Keratinocyte (primary cell): ENCODE measurements around the gene SDK1.

Experiments
- EZH2 ChIP-seq: IDR thresholded peaks from one replicate; pipeline ENCODE4 v1.6.1; 2012; ENCODE audit warnings: inconsistent platforms, mild to moderate bottlenecking, low read length, moderate library complexity
- TF ChIP-seq, protein P1 (sequence below), 3 experiments: IDR thresholded peaks in 1 of 3; conservative IDR thresholded peaks in 1 of 3; optimal IDR thresholded peaks in 1 of 3; 2 replicates in 2 of 3; 3 replicates in 1 of 3; pipeline versions ENCODE3 to v1.5.1; 2011; ENCODE audit warnings: low read length in 3 of 3, mild to moderate bottlenecking in 3 of 3, moderate library complexity in 2 of 3, control low read depth in 1 of 3, inconsistent platforms in 1 of 3; ENCODE audit not compliant: insufficient read depth in 2 of 3; ENCODE audit errors: extremely low read depth in 1 of 3

DNA sequence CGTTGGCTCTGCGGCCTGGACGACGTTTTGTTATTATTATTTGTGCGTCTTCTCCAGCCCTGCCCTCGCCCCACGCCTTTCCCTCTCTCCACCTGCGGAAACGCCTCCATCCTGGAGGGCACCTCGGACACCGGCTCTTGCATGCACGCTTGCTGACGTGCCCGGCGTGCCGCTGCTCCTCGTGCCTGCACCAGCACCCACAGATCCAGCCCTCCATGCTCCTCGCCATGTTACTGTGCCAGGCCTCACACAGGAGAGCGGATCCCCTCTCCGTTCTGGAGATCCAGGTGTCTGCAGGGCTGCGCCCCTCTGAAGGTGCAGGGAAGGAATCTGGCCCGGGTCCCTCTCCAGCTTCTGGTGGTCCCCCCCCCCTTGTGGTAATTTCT is 1007.1 kb downstream of the SDK1 start:
- TF ChIP-seq, protein P1, sequence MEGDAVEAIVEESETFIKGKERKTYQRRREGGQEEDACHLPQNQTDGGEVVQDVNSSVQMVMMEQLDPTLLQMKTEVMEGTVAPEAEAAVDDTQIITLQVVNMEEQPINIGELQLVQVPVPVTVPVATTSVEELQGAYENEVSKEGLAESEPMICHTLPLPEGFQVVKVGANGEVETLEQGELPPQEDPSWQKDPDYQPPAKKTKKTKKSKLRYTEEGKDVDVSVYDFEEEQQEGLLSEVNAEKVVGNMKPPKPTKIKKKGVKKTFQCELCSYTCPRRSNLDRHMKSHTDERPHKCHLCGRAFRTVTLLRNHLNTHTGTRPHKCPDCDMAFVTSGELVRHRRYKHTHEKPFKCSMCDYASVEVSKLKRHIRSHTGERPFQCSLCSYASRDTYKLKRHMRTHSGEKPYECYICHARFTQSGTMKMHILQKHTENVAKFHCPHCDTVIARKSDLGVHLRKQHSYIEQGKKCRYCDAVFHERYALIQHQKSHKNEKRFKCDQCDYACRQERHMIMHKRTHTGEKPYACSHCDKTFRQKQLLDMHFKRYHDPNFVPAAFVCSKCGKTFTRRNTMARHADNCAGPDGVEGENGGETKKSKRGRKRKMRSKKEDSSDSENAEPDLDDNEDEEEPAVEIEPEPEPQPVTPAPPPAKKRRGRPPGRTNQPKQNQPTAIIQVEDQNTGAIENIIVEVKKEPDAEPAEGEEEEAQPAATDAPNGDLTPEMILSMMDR (optimal IDR thresholded peaks at IDR 0.05 in 1 of 3, IDR thresholded peaks at IDR 0.05 in 1 of 3, conservative IDR thresholded peaks at IDR 0.05 in 1 of 3; ENCODE audit: extremely low read depth in 1 of 3, insufficient read depth in 2 of 3, low read length in 3 of 3): no peak
- no peak for TF ChIP-seq EZH2
